ENCODE results near the gene CHML. TPM values are rescaled to one million over a fixed set of nuclear protein-coding genes. Genes with fewer than 3 reads are reported as not detected.

CHML gene
- total RNA-seq, 2 donors from 2014 or later = 8.0 to 12.4 TPM

GRCh38 chr1:241614572-241614971, 25.6 kb downstream of the CHML start:
- Histone ChIP-seq H3K36me3 (no peaks in the 10 kb centered on the region), H3K27me3 (replicated peaks; ENCODE audit: insufficient read depth) (no peaks in the 10 kb centered on the region), H3K27ac (no peak overlapping the region), H3K4me1 (ENCODE audit: control insufficient read depth in 1 of 2, low read depth in 2 of 2) (no peaks in the 10 kb centered on the region), H3K4me3 (no peak overlapping the region), H3K9me3 (no peaks in the 10 kb centered on the region)
- DNase-seq (ENCODE audit: low spot score) (no peak), ATAC-seq (ENCODE audit: insufficient number of reproducible peaks, low FRiP score, low read depth) (no peak)
- no peak for TF ChIP-seq CTCF (IDR thresholded peaks at IDR 0.05)

DNA sequence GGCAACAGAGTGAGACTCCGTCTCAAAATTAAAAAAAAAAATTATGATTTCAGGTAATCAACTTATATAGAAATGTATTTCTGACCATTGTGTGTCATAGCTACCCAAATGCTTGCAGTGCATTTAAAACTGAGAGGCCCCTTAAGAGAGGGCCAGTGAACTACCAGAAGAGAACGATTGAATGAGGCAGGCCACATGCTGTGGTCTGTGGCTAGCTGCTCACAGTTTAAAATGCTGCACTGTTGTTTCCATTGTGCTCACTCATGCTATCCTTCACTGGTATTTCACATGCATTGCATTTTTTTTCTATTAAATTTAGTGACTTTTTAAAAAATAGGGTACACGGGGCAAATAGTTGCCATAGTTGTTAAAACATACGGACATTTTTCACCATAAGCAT, 26.0 kb downstream of the CHML start:
- Histone ChIP-seq H3K27me3 (replicated peaks; ENCODE audit: insufficient read depth) (no peaks in the 10 kb centered on the region), H3K4me1 (ENCODE audit: control insufficient read depth in 1 of 2, low read depth in 2 of 2) (no peaks in the 10 kb centered on the region), H3K27ac (no peak overlapping the region), H3K4me3 (no peak overlapping the region), H3K36me3 (no peaks in the 10 kb centered on the region), H3K9me3 (no peaks in the 10 kb centered on the region)
- DNase-seq (ENCODE audit: low spot score) (no peak), ATAC-seq (ENCODE audit: insufficient number of reproducible peaks, low FRiP score, low read depth) (no peak)
- no peak for TF ChIP-seq CTCF (IDR thresholded peaks at IDR 0.05)

GRCh38 chr1:241612533-241613477, 27.4 kb downstream of the CHML start:
- Histone ChIP-seq H3K36me3 (no peaks in the 10 kb centered on the region), H3K27me3 (replicated peaks; ENCODE audit: insufficient read depth) (no peaks in the 10 kb centered on the region), H3K9me3 (no peaks in the 10 kb centered on the region), H3K27ac (no peak overlapping the region), H3K4me1 (ENCODE audit: control insufficient read depth in 1 of 2, low read depth in 2 of 2) (no peaks in the 10 kb centered on the region), H3K4me3 (no peak overlapping the region)
- ATAC-seq (ENCODE audit: insufficient number of reproducible peaks, low FRiP score, low read depth) (no peak), DNase-seq (ENCODE audit: low spot score) (no peak)
- no peak for TF ChIP-seq CTCF (IDR thresholded peaks at IDR 0.05)

DNA sequence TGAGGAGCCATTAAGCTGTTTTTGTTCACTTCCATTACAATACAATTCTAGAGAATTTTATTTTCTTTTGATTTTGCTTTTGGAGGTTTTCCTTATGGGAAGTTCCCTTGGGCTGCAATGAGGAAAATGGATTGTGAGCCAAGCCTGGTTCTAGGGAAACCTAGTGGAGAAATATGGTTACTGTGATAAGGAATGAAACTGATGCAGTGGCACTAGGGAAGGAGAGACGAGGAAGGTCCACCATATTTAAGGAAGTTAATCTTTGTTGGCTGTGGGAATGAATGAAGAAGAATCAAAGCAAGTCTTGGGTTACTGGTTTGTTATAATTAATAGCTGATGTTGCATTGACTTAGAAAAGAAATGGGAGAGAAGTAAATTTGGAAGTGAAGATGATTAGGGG, 28.4 kb downstream of the CHML start:
- Histone ChIP-seq H3K9me3 (no peaks in the 10 kb centered on the region), H3K27ac (no peak overlapping the region), H3K27me3 (replicated peaks; ENCODE audit: insufficient read depth) (no peaks in the 10 kb centered on the region), H3K36me3 (no peaks in the 10 kb centered on the region), H3K4me1 (ENCODE audit: control insufficient read depth in 1 of 2, low read depth in 2 of 2) (no peaks in the 10 kb centered on the region), H3K4me3 (no peak overlapping the region)
- ATAC-seq (ENCODE audit: insufficient number of reproducible peaks, low FRiP score, low read depth) = peak; percentile 13
- no peak for TF ChIP-seq CTCF (IDR thresholded peaks at IDR 0.05)
- DNase-seq (ENCODE audit: low spot score) = no peak

GRCh38 chr1:241611063-241611462, 29.1 kb downstream of the CHML start:
- TF ChIP-seq CTCF (IDR thresholded peaks at IDR 0.05) = peak; percentile 68
- Histone ChIP-seq H3K36me3 (no peaks in the 10 kb centered on the region), H3K27me3 (replicated peaks; ENCODE audit: insufficient read depth) (no peaks in the 10 kb centered on the region), H3K4me1 (ENCODE audit: control insufficient read depth in 1 of 2, low read depth in 2 of 2) (no peaks in the 10 kb centered on the region), H3K27ac (no peak overlapping the region), H3K4me3 (no peak overlapping the region), H3K9me3 (no peaks in the 10 kb centered on the region)
- ATAC-seq (ENCODE audit: insufficient number of reproducible peaks, low FRiP score, low read depth) = peak; percentile 71
- no peak for DNase-seq (ENCODE audit: low spot score)
